Thyroid gland (tissue), 4 donors: ENCODE measurements around the gene ZNF593OS. TPM values are rescaled to one million over a fixed set of nuclear protein-coding genes. Genes with fewer than 3 reads are reported as not detected.

Experiments
- DNase-seq, 2 donors: peaks; one replicate each; pipeline ENCODE4 v3.0.0-alpha.2; 2019
- H3K27ac ChIP-seq, 3 donors: fragments of 200-600 bp; sonication (generic); 1 replicate in 2 of 3; 2 replicates in 1 of 3; pipeline ENCODE4 v1.5.1; 2016 to 2019; ENCODE audit warnings: mild to moderate bottlenecking in 1 of 3, moderate library complexity in 1 of 3
- H3K27me3 ChIP-seq: fragments of 200-600 bp; sonication (generic); one replicate; pipeline ENCODE4 v1.5.1; 2019
- H3K36me3 ChIP-seq, 2 donors: fragments of 200-600 bp; sonication (generic); one replicate each; pipeline ENCODE4 v1.5.1; 2016 to 2019
- H3K4me1 ChIP-seq, 2 donors: fragments of 200-600 bp; sonication (generic); one replicate each; pipeline ENCODE4 v1.5.1; 2017 to 2019
- H3K4me3 ChIP-seq, 3 donors: fragments of 200-600 bp; sonication (generic); replicated peaks in 1 of 3; 1 replicate in 2 of 3; 2 replicates in 1 of 3; pipeline ENCODE4 v1.5.1; 2016; ENCODE audit warnings: mild to moderate bottlenecking in 1 of 3
- H3K9me3 ChIP-seq: fragments of 200-600 bp; sonication (generic); one replicate; pipeline ENCODE4 v1.5.1; 2017
- CTCF ChIP-seq, 6 experiments: fragments of 200-600 bp in 3 of 6; fragments of 450-650 bp in 3 of 6; sonication (generic) in 3 of 6; IDR thresholded peaks; one replicate each; pipeline ENCODE4 v1.5.1; 2016 to 2019; ENCODE audit warnings: antibody characterized with exemption in 6 of 6, mild to moderate bottlenecking in 2 of 6, inconsistent platforms in 1 of 6, moderate library complexity in 1 of 6
- POLR2A ChIP-seq, 2 donors: fragments of 450-650 bp; IDR thresholded peaks; one replicate each; pipeline ENCODE4 v1.6.1; 2017; ENCODE audit warnings: antibody characterized with exemption in 2 of 2, mild to moderate bottlenecking in 2 of 2, moderate library complexity in 1 of 2
- WGBS, 2 donors: methylation state at CpG; one replicate each; pipeline ENCODE4 v1.1.5; 2017; 5-methylcytosine and 5-hydroxymethylcytosine counted together
- intact Hi-C: fragments of 100-400 bp; cut with DNase I; formaldehyde crosslinking; loops from one replicate; pipeline ENCODE4 v1.15.1; 2023
- total RNA-seq, 4 donors: library from RNA; depleted of rRNA; stranded (reverse); fragments of >200 nt; gene quantifications; one replicate each; pipeline ENCODE4 v1.2.3, GENCODE V29; 2016

ZNF593OS gene
- under 1 TPM in 1 of 4 donors, not detected in 3; 0.33 TPM for total RNA-seq

- no peaks in the 10 kb centered on the region for H3K27me3 ChIP-seq
- 89 to 91% methylated on average over 30 to 34 of the region's 34 CpGs for WGBS, 2 donors
- peak within 1 kb of the TSS in 1 of 3 donors; percentile 58 for H3K4me3 ChIP-seq
- peaks cover 8 to 18% of the 10 kb centered on the region in 2 donors for H3K4me1 ChIP-seq
- no peak for TF ChIP-seq CTCF (IDR thresholded peaks at IDR 0.05)
- no peak for TF ChIP-seq POLR2A (IDR thresholded peaks at IDR 0.05)
- intact Hi-C loops, result loop anchor here (5.0 kb wide), 1 partner anchor 61 kb away; the partner anchor contains the start of gene CEP85
- H3K36me3 ChIP-seq, result no peaks in the 10 kb centered on the region
- H3K9me3 ChIP-seq, result no peaks in the 10 kb centered on the region
- H3K27ac ChIP-seq, result peak within 1 kb of the TSS in 1 of 3 donors; percentile 50
- no peak for DNase-seq
These were observed at the start of gene ZNF593OS for GRCh38 chr1:26171084-26172072. Gene ZNF593OS (minus strand): TSS chr1:26171832. CDS start chr1:26171661, 171 bp downstream.

GRCh38 chr1:26221094-26221493 is 49.5 kb upstream of the ZNF593OS start:
- Histone ChIP-seq H3K27ac (no peak overlapping the region), H3K9me3 (no peaks in the 10 kb centered on the region), H3K27me3 (no peaks in the 10 kb centered on the region), H3K4me1 (peaks cover 17 to 20% of the 10 kb centered on the region in 2 donors), H3K4me3 (no peak overlapping the region), H3K36me3 (no peaks in the 10 kb centered on the region)
- DNase-seq, result no peak
- no peak for TF ChIP-seq POLR2A (IDR thresholded peaks at IDR 0.05)
- TF ChIP-seq CTCF (IDR thresholded peaks at IDR 0.05), result no peak
- intact Hi-C loops, result no loop called here
- 86 to 93% methylated on average over 2 of the region's 2 CpGs for WGBS, 2 donors

- Histone ChIP-seq H3K27ac (no peak overlapping the region), H3K27me3 (no peaks in the 10 kb centered on the region), H3K36me3 (no peaks in the 10 kb centered on the region), H3K4me1 (peaks cover 13 to 19% of the 10 kb centered on the region in 2 donors), H3K4me3 (no peak overlapping the region), H3K9me3 (no peaks in the 10 kb centered on the region)
- TF ChIP-seq CTCF (IDR thresholded peaks at IDR 0.05) (no peak), POLR2A (IDR thresholded peaks at IDR 0.05) (no peak)
- DNase-seq, result no peak
- 82 to 83% methylated on average over 26 to 27 of the region's 27 CpGs for WGBS, 2 donors
- intact Hi-C loops, result no loop called here
These were observed 48.7 kb upstream of the ZNF593OS start for GRCh38 chr1:26220199-26220912.

- Histone ChIP-seq H3K9me3 (no peaks in the 10 kb centered on the region), H3K27me3 (no peaks in the 10 kb centered on the region), H3K4me1 (peaks cover 12 to 24% of the 10 kb centered on the region in 2 donors), H3K27ac (peak overlapping the region; percentile 7 to 27 (median 23)), H3K36me3 (no peaks in the 10 kb centered on the region), H3K4me3 (no peak overlapping the region)
- no peak for TF ChIP-seq POLR2A (IDR thresholded peaks at IDR 0.05)
- no peak for TF ChIP-seq CTCF (IDR thresholded peaks at IDR 0.05)
- DNase-seq, result peak; percentile 96 to 97
- intact Hi-C loops, result no loop called here
- 10 to 36% methylated on average over 6 to 10 of the region's 11 CpGs for WGBS, 2 donors
These were observed 47.4 kb upstream of the ZNF593OS start for GRCh38 chr1:26218906-26219494.
